HL-60 (cell line): Measurements from ENCODE around the gene GP9.

ENCODE experiments used
- CTCF ChIP-seq: IDR thresholded peaks from one replicate; pipeline ENCODE4 v1.5.1; 2011; ENCODE audit warnings: low read length, control low read depth, inconsistent platforms; ENCODE audit not compliant: insufficient read depth
- POLR2AphosphoS5 ChIP-seq: IDR thresholded peaks from 2 replicates; pipeline ENCODE4 v1.6.1; 2012; ENCODE audit warnings: low read depth
- REST ChIP-seq: IDR thresholded peaks from 2 replicates; pipeline ENCODE4 v1.6.1; 2012; ENCODE audit warnings: low read depth; ENCODE audit not compliant: insufficient replicate concordance

- TF ChIP-seq CTCF (no peak), POLR2AphosphoS5 (no peak), REST (no peak)
Observed at GRCh38 chr3:129101370-129102138, 41.0 kb downstream of the GP9 start.
